Measurements from ENCODE around the gene CIT. TPM values are rescaled to one million over a fixed set of nuclear protein-coding genes. Genes with fewer than 3 reads are reported as not detected.

CIT gene
- total RNA-seq, 1 donor from 2014 or later: 20.6 TPM

DNA sequence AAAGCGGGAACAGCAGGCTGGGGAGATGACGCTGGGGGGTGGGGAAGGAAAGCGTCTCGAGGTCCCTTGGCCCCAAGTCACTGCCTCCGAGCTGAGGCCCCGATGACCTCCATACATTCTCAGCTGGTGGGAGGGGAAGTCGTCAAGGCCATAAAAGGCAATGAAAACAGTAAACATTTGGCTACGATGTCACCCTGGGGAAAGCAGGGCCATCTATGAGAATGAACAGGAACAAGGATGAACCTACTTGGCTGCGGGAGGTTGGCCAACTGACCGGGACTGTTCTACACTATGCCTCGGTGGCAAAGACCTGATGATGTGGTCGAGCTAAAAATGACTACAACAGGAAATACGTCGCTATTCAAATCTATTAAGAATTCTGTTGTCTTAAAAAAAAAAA is 189.7 kb downstream of the CIT start:
- Histone ChIP-seq H3K27ac (no peak overlapping the region), H3K4me1 (peaks cover 23% of the 10 kb centered on the region), H3K4me3 (no peak overlapping the region), H3K9me3 (no peaks in the 10 kb centered on the region), H3K27me3 (no peaks in the 10 kb centered on the region), H3K36me3 (no peaks in the 10 kb centered on the region)
- DNase-seq (ENCODE audit: extremely low spot score in 2 of 2): no peak
- intact Hi-C loops (cut with DNase I): no loop called here
- TF ChIP-seq POLR2AphosphoS5 (IDR thresholded peaks at IDR 0.05; ENCODE audit: insufficient read depth in 1 of 2, low read depth in 1 of 2) (no peak), POLR2A (IDR thresholded peaks at IDR 0.05) (no peak)
- TF ChIP-seq, protein P1, sequence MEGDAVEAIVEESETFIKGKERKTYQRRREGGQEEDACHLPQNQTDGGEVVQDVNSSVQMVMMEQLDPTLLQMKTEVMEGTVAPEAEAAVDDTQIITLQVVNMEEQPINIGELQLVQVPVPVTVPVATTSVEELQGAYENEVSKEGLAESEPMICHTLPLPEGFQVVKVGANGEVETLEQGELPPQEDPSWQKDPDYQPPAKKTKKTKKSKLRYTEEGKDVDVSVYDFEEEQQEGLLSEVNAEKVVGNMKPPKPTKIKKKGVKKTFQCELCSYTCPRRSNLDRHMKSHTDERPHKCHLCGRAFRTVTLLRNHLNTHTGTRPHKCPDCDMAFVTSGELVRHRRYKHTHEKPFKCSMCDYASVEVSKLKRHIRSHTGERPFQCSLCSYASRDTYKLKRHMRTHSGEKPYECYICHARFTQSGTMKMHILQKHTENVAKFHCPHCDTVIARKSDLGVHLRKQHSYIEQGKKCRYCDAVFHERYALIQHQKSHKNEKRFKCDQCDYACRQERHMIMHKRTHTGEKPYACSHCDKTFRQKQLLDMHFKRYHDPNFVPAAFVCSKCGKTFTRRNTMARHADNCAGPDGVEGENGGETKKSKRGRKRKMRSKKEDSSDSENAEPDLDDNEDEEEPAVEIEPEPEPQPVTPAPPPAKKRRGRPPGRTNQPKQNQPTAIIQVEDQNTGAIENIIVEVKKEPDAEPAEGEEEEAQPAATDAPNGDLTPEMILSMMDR (IDR thresholded peaks at IDR 0.05): no peak

DNA sequence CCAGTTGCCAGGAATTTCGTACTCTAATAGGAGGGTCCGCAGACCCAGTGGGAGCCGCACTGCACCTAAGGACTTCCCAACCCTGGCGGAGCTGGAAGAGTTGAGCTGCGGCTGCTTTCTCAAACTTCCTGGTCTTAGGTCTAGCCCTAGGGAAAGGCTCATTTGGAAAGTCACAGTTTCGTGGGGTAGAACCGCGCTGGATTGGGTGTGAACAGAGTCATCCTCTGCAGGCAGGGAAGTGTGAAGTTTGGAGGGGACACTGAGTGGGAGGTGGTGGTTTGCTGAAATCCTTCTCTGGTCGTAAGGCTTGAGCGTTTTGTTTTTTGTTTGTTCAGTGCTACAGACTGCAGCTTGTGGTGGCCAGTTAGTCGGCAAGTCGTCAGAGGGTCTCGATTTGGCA is 190.3 kb downstream of the CIT start:
- no peaks in the 10 kb centered on the region for H3K27me3 ChIP-seq
- peaks cover 17% of the 10 kb centered on the region for H3K4me1 ChIP-seq
- no peak overlapping the region for H3K27ac ChIP-seq
- no peaks in the 10 kb centered on the region for H3K36me3 ChIP-seq
- no peak overlapping the region for H3K4me3 ChIP-seq
- intact Hi-C loops (cut with DNase I): no loop called here
- no peak for DNase-seq (ENCODE audit: extremely low spot score in 2 of 2)
- no peaks in the 10 kb centered on the region for H3K9me3 ChIP-seq
- TF ChIP-seq, protein P1 (IDR thresholded peaks at IDR 0.05): no peak
- TF ChIP-seq POLR2AphosphoS5 (IDR thresholded peaks at IDR 0.05; ENCODE audit: insufficient read depth in 1 of 2, low read depth in 1 of 2) (no peak), POLR2A (IDR thresholded peaks at IDR 0.05) (no peak)

DNA sequence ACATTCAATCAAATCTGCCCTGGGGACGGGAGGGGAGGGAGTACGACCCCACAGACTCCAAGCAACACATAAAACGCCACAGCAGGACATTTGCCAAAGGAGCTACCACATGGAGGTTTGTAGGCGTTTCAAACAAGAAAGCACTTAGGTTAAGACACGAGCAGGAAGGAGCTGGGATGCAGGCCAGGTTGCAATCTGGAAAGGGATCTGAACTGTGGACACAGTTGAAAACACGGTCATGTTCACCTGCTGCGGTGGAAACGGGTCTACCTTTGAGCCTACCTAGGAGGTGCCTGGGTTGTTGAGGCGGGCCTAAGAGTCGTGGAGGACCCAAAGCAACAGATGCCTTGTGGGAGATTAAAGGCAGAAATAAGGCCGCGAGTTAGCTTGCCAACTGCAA is 190.8 kb downstream of the CIT start:
- no peak for TF ChIP-seq POLR2A (IDR thresholded peaks at IDR 0.05)
- TF ChIP-seq, protein P1 (IDR thresholded peaks at IDR 0.05): no peak
- no peak for TF ChIP-seq POLR2AphosphoS5 (IDR thresholded peaks at IDR 0.05; ENCODE audit: insufficient read depth in 1 of 2, low read depth in 1 of 2)
- H3K27ac ChIP-seq: no peak overlapping the region
- no peak overlapping the region for H3K4me3 ChIP-seq
- H3K4me1 ChIP-seq: peaks cover 16% of the 10 kb centered on the region
- no peak for DNase-seq (ENCODE audit: extremely low spot score in 2 of 2)
- no peaks in the 10 kb centered on the region for H3K9me3 ChIP-seq
- H3K27me3 ChIP-seq: no peaks in the 10 kb centered on the region
- peaks cover 0 to 3% of the 10 kb centered on the region in 2 donors for H3K36me3 ChIP-seq
- intact Hi-C loops (cut with DNase I): no loop called here

DNA sequence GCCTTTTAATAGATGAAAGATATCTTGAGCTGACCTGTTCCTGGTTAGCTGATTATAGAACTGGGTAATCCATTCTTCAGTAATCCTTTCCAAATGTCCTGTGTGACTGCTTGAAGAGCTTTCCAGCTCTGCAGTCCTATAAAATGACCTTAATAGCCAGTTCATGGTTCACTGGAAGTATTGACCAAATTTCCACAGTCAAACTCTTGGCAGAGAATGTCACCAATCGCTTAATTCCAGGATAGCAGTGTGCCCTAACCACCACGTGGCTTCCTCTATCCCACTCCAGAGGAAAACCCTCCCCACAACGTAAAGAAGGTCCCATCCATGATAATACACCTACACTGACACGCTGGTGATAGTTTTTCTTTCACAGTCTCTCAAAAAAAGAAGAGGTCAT is 191.7 kb downstream of the CIT start:
- TF ChIP-seq, protein P1 (IDR thresholded peaks at IDR 0.05): no peak
- TF ChIP-seq POLR2AphosphoS5 (IDR thresholded peaks at IDR 0.05; ENCODE audit: insufficient read depth in 1 of 2, low read depth in 1 of 2) (no peak), POLR2A (IDR thresholded peaks at IDR 0.05) (no peak)
- peaks cover 0 to 13% of the 10 kb centered on the region in 2 donors for H3K36me3 ChIP-seq
- no peak overlapping the region for H3K27ac ChIP-seq
- H3K9me3 ChIP-seq: no peaks in the 10 kb centered on the region
- H3K4me3 ChIP-seq: no peak overlapping the region
- peaks cover 16% of the 10 kb centered on the region for H3K4me1 ChIP-seq
- no peaks in the 10 kb centered on the region for H3K27me3 ChIP-seq
- DNase-seq (ENCODE audit: extremely low spot score in 2 of 2): no peak
- intact Hi-C loops (cut with DNase I): no loop called here

DNA sequence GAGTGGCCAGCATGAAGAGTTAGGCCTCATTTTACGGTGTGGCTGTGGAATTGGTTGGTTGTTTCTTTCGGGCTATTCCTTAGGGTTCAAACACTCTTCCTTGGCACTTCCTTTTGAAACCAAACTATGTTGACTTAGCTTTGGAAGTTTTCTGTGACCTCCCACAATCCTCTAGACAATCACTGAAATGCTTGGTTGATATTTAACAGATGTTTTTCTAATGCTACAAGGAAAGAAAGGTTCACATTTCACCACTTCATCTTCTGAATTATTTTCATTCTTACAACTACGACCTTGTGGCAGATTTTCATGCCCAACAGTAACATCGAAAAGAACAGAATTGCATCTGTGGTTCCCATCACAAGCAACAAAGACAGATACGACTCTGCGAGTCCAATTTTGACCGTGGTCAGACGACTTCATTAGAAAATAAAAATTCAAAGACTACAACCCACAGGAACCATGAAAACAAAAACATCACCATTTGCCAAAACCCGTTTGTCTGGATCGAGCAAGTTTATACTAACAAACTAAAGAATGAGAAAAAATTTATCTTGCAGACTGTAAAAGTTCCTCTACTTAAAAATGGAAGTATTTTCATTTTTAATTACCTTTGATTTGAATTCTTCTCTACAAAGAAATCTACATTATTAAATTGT is 192.3 kb downstream of the CIT start:
- no peaks in the 10 kb centered on the region for H3K27me3 ChIP-seq
- H3K9me3 ChIP-seq: no peaks in the 10 kb centered on the region
- TF ChIP-seq POLR2AphosphoS5 (IDR thresholded peaks at IDR 0.05; ENCODE audit: insufficient read depth in 1 of 2, low read depth in 1 of 2) (no peak), POLR2A (IDR thresholded peaks at IDR 0.05) (no peak)
- TF ChIP-seq, protein P1 (IDR thresholded peaks at IDR 0.05): no peak
- H3K36me3 ChIP-seq: peaks cover 0 to 18% of the 10 kb centered on the region in 2 donors
- no peak for DNase-seq (ENCODE audit: extremely low spot score in 2 of 2)
- H3K4me1 ChIP-seq: peaks cover 16% of the 10 kb centered on the region
- no peak overlapping the region for H3K4me3 ChIP-seq
- intact Hi-C loops (cut with DNase I): no loop called here
- no peak overlapping the region for H3K27ac ChIP-seq

Data from vagina (tissue), 2 donors.